Caco-2 (cell line): ENCODE measurements around the gene MCEMP1. TPM values are rescaled to one million over a fixed set of nuclear protein-coding genes. Genes with fewer than 3 reads are reported as not detected.

Experiments
- Bru-seq: library from RNA; stranded (reverse); fragments of 400-500 nt; gene quantifications from one replicate; lab custom pipeline; 2021; lab: Mats Ljungman, UMichigan
- BruChase-seq, 2 experiments: library from RNA; stranded (reverse); fragments of 400-500 nt; gene quantifications; one replicate each; lab custom pipeline; 2021; lab: Mats Ljungman, UMichigan
- BruUV-seq: library from RNA; stranded (reverse); fragments of 400-500 nt; replicated peaks from 2 replicates; lab custom pipeline; 2021; lab: Mats Ljungman, UMichigan
- CTCF ChIA-PET: fragments of 300-600 bp; sonication (Branson Sonifier 250); formaldehyde crosslinking; loops from one replicate; lab custom pipeline; 2022; ENCODE audit warnings: antibody characterized with exemption; lab: Charles Lee
- POLR2A ChIA-PET: fragments of 300-600 bp; sonication (Branson Sonifier 250); formaldehyde crosslinking; loops from one replicate; lab custom pipeline; 2022; ENCODE audit warnings: antibody characterized with exemption; lab: Charles Lee
- DNase-seq, 2 experiments: peaks; one replicate each; pipeline versions ENCODE4 v3.0.0 to v3.0.0-alpha.2; 2020 to 2022
- H3K27me3 ChIP-seq: replicated peaks from 2 replicates; pipeline ENCODE4 v1.6.0; 2011; ENCODE audit warnings: low read length; ENCODE audit not compliant: control insufficient read depth, insufficient read depth
- H3K36me3 ChIP-seq: 2 replicates; pipeline ENCODE4 v1.5.1; 2011; ENCODE audit warnings: low read length; ENCODE audit not compliant: control insufficient read depth, insufficient read depth
- H3K4me1 ChIP-seq: fragments of 250-450 bp; sonication (Bioruptor Pico); 2 replicates; pipeline ENCODE4 v1.5.1; 2020; ENCODE audit warnings: mild to moderate bottlenecking
- H3K4me3 ChIP-seq: 2 replicates; pipeline ENCODE4 v1.5.1; 2011; ENCODE audit warnings: low read depth, mild to moderate bottlenecking, control low read depth, low read length
- H3K9me3 ChIP-seq: fragments of 250-450 bp; sonication (Bioruptor Pico); 2 replicates; pipeline ENCODE4 v1.5.1; 2020; ENCODE audit warnings: mild to moderate bottlenecking, moderate library complexity
- H3K27ac Mint-ChIP-seq: one replicate; pipeline ENCODE4 v1.8.0; 2022; ENCODE audit warnings: mixed read lengths; ENCODE audit not compliant: unreplicated experiment
- H3K27me3 Mint-ChIP-seq: one replicate; pipeline ENCODE4 v1.8.0; 2022; ENCODE audit warnings: mixed read lengths; ENCODE audit not compliant: insufficient read depth, unreplicated experiment
- H3K36me3 Mint-ChIP-seq: one replicate; pipeline ENCODE4 v1.8.0; 2022; ENCODE audit warnings: mild to moderate bottlenecking, mixed read lengths; ENCODE audit not compliant: insufficient read depth, unreplicated experiment
- H3K4me1 Mint-ChIP-seq: one replicate; pipeline ENCODE4 v1.8.0; 2022; ENCODE audit warnings: low read depth, mixed read lengths; ENCODE audit not compliant: unreplicated experiment
- H3K4me3 Mint-ChIP-seq: one replicate; pipeline ENCODE4 v1.8.0; 2022; ENCODE audit warnings: mild to moderate bottlenecking, moderate library complexity, mixed read lengths; ENCODE audit not compliant: unreplicated experiment
- H3K9me3 Mint-ChIP-seq: one replicate; pipeline ENCODE4 v1.8.0; 2022; ENCODE audit warnings: mixed read lengths; ENCODE audit not compliant: unreplicated experiment
- CTCF ChIP-seq, 2 experiments: fragments of 200-600 bp in 1 of 2; IDR thresholded peaks; 1 replicate in 1 of 2; 2 replicates in 1 of 2; pipeline versions ENCODE4 v1.5.1 to v1.8.0; 2011 to 2022; ENCODE audit warnings: antibody characterized with exemption in 1 of 2, control low read depth in 1 of 2, inconsistent platforms in 1 of 2, low read depth in 1 of 2, low read length in 1 of 2, mild to moderate bottlenecking in 1 of 2, moderate library complexity in 1 of 2; ENCODE audit not compliant: insufficient read depth in 1 of 2, severe bottlenecking in 1 of 2, unreplicated experiment in 1 of 2
- intact Hi-C: fragments of 100-400 bp; cut with micrococcal nuclease; formaldehyde crosslinking; loops from one replicate; pipeline ENCODE4 v1.10.0; 2022; ENCODE audit not compliant: unreplicated experiment
- long read RNA-seq: library from polyadenylated mRNA; stranded (forward); transcript quantifications from one replicate; pipeline ENCODE4 v2.0.0, GENCODE V29; 2022
- total RNA-seq: library from RNA; stranded (reverse); gene quantifications from 2 replicates; pipeline ENCODE4 v1.2.3, GENCODE V29; 2022

Gene MCEMP1
- total RNA-seq, result not detected in 2 replicates
- Bru-seq, nascent RNA, result percentile 14 among the genes with signal in this experiment
- not detected for BruChase-seq, experiment 1, labeled RNA remaining after a 2-hour chase
- not detected for BruChase-seq, experiment 2, labeled RNA remaining after a 6-hour chase
- long read RNA-seq, result 0 reads

- H3K27me3 ChIP-seq, result no peaks in the 10 kb centered on the region
- CTCF ChIA-PET, result interaction anchor here (1.5 kb wide), 1 partner anchor 109 kb away, joined by 3 read pairs; no protein-coding TSS in a partner anchor
These were observed at the start of gene MCEMP1 for GRCh38 chr19:7676854-7677253. Gene MCEMP1 (plus strand): TSS chr19:7677090. CDS start chr19:7677121, 31 bp downstream.

GRCh38 chr19:7627166-7627565 lies 49.7 kb upstream of the MCEMP1 start:
- Mint-ChIP-seq H3K36me3 (peaks cover 34% of the 10 kb centered on the region), H3K4me1 (peaks cover 7% of the 10 kb centered on the region), H3K4me3 (no peak overlapping the region), H3K27ac (no peak overlapping the region), H3K9me3 (no peaks in the 10 kb centered on the region), H3K27me3 (no peaks in the 10 kb centered on the region)
- no TSS peak for BruUV-seq
- TF ChIP-seq CTCF (IDR thresholded peaks at IDR 0.05; ENCODE audit: insufficient read depth in 1 of 2, low read depth in 1 of 2, low read length in 1 of 2, severe bottlenecking in 1 of 2, unreplicated experiment in 1 of 2), result no peak
- POLR2A ChIA-PET, result no interaction called here
- no peaks in the 10 kb centered on the region for H3K9me3 ChIP-seq
- CTCF ChIA-PET, result no interaction called here
- no peak overlapping the region for H3K4me3 ChIP-seq
- intact Hi-C loops, result no loop called here
- no peaks in the 10 kb centered on the region; the same call in 1 of the 2 replicates for H3K36me3 ChIP-seq
- H3K4me1 ChIP-seq, result peaks cover 8% of the 10 kb centered on the region; the same call in 1 of the 2 replicates
- DNase-seq, result no peak
- no peaks in the 10 kb centered on the region for H3K27me3 ChIP-seq

More at GRCh38 chr19:7676854-7677253, at the start of gene MCEMP1:
- H3K9me3 Mint-ChIP-seq, result peaks cover 10% of the 10 kb centered on the region
- peaks cover 3% of the 10 kb centered on the region for H3K27me3 Mint-ChIP-seq
- Histone ChIP-seq H3K9me3 (no peaks in the 10 kb centered on the region), H3K4me3 (no peak within 1 kb of the TSS), H3K36me3 (no peaks in the 10 kb centered on the region), H3K4me1 (peaks cover 10% of the 10 kb centered on the region; the same call in 1 of the 2 replicates)
- H3K36me3 Mint-ChIP-seq, result peaks cover 12% of the 10 kb centered on the region
- DNase-seq, result no peak
- intact Hi-C loops, result no loop called here
- H3K4me3 Mint-ChIP-seq, result no peak within 1 kb of the TSS
- H3K27ac Mint-ChIP-seq, result no peak within 1 kb of the TSS
- no peak for TF ChIP-seq CTCF (IDR thresholded peaks at IDR 0.05; ENCODE audit: insufficient read depth in 1 of 2, low read depth in 1 of 2, low read length in 1 of 2, severe bottlenecking in 1 of 2, unreplicated experiment in 1 of 2)
- POLR2A ChIA-PET, result no interaction called here
- BruUV-seq, result no TSS peak
- no peaks in the 10 kb centered on the region for H3K4me1 Mint-ChIP-seq

GRCh38 chr19:7628589-7629311 lies 48.1 kb upstream of the MCEMP1 start:
- H3K4me1 ChIP-seq, result peaks cover 8% of the 10 kb centered on the region; the same call in 1 of the 2 replicates
- Mint-ChIP-seq H3K9me3 (no peaks in the 10 kb centered on the region), H3K4me3 (peak overlapping the region; percentile 94), H3K4me1 (peaks cover 7% of the 10 kb centered on the region), H3K27ac (peak overlapping the region; percentile 97), H3K36me3 (peaks cover 25% of the 10 kb centered on the region), H3K27me3 (no peaks in the 10 kb centered on the region)
- H3K36me3 ChIP-seq, result no peaks in the 10 kb centered on the region; the same call in 1 of the 2 replicates
- CTCF ChIA-PET, result interaction anchor here (0.9 to 1.9 kb wide), 4 partner anchors 52 to 240 kb away, joined by 3 to 12 read pairs (median 6); partner anchors contain the start of gene TRAPPC5
- no peaks in the 10 kb centered on the region for H3K27me3 ChIP-seq
- TF ChIP-seq CTCF (IDR thresholded peaks at IDR 0.05; ENCODE audit: insufficient read depth in 1 of 2, low read depth in 1 of 2, low read length in 1 of 2, severe bottlenecking in 1 of 2, unreplicated experiment in 1 of 2), result no peak
- POLR2A ChIA-PET, result interaction anchor here (0.7 to 1.1 kb wide), 3 partner anchors 9 to 315 kb away, joined by 3 to 4 read pairs (median 4); partner anchors contain the start of gene TIMM44
- peak overlapping the region; percentile 85 for H3K4me3 ChIP-seq
- H3K9me3 ChIP-seq, result no peaks in the 10 kb centered on the region
- TSS peak; percentile 83 for BruUV-seq
- intact Hi-C loops, result loop anchor here (1.0 kb wide), 1 partner anchor 9 kb away; the partner anchor contains the start of gene STXBP2
- no peak for DNase-seq
